Prostate gland (tissue), 2 donors: ENCODE data around the gene TRIP4. TPM values are rescaled to one million over a fixed set of nuclear protein-coding genes. Genes with fewer than 3 reads are reported as not detected.

Experiments used
- DNase-seq: peaks from one replicate; pipeline ENCODE4 v3.0.0-alpha.2; 2019; ENCODE audit warnings: low spot score
- H3K27ac ChIP-seq, 2 donors: fragments of 200-600 bp; sonication (generic); 2 replicates each; pipeline ENCODE4 v1.5.1; 2017 to 2019
- H3K27me3 ChIP-seq: fragments of 200-600 bp; sonication (generic); replicated peaks from 2 replicates; pipeline ENCODE4 v1.5.1; 2019; ENCODE audit not compliant: insufficient read depth
- H3K36me3 ChIP-seq, 2 donors: fragments of 200-600 bp; sonication (generic); 1 replicate in 1 of 2; 2 replicates in 1 of 2; pipeline versions ENCODE4 v1.5.1 to v1.8.1; 2017 to 2019
- H3K4me1 ChIP-seq: fragments of 200-600 bp; sonication (generic); replicated peaks from 2 replicates; pipeline ENCODE4 v1.5.1; 2019
- H3K4me3 ChIP-seq, 2 donors: fragments of 200-600 bp; sonication (generic); 2 replicates each; pipeline ENCODE4 v1.5.1; 2017 to 2019
- H3K9me3 ChIP-seq: fragments of 200-600 bp; sonication (generic); 2 replicates; pipeline ENCODE4 v1.5.1; 2017
- CTCF ChIP-seq, 4 experiments: fragments of 200-600 bp in 2 of 4; fragments of 450-650 bp in 2 of 4; sonication (generic) in 2 of 4; IDR thresholded peaks; 1 replicate in 3 of 4; 2 replicates in 1 of 4; pipeline ENCODE4 v1.5.1; 2016 to 2019; ENCODE audit warnings: antibody characterized with exemption in 4 of 4, mild to moderate bottlenecking in 2 of 4, moderate library complexity in 2 of 4
- POLR2A ChIP-seq: fragments of 450-650 bp; IDR thresholded peaks from one replicate; pipeline ENCODE4 v1.6.1; 2016; ENCODE audit warnings: antibody characterized with exemption, mild to moderate bottlenecking
- POLR2AphosphoS5 ChIP-seq: sonication (generic); formaldehyde crosslinking; IDR thresholded peaks from one replicate; pipeline ENCODE4 v1.6.1; 2017; ENCODE audit warnings: antibody characterized with exemption
- WGBS: methylation state at CpG from one replicate; pipeline ENCODE4 v1.1.5; 2018; 5-methylcytosine and 5-hydroxymethylcytosine counted together
- intact Hi-C: fragments of 100-400 bp; cut with DNase I; formaldehyde crosslinking; loops from one replicate; pipeline ENCODE4 v1.14.2; 2022
- total RNA-seq, 2 donors: library from RNA; depleted of rRNA; stranded (reverse); fragments of >200 nt; gene quantifications; one replicate each; pipeline ENCODE4 v1.1.0, GENCODE V29; 2016

TRIP4 gene
- total RNA-seq, 2 donors from 2014 or later, result 14.6 to 17.6 TPM

- WGBS, result 85% methylated on average over 2 of the region's 2 CpGs
- Histone ChIP-seq H3K4me1 (peaks cover 3% of the 10 kb centered on the region), H3K36me3 (no peaks in the 10 kb centered on the region), H3K9me3 (no peaks in the 10 kb centered on the region), H3K4me3 (no peak overlapping the region), H3K27me3 (no peaks in the 10 kb centered on the region), H3K27ac (peak overlapping the region in 1 of 2 donors; percentile 42)
- TF ChIP-seq CTCF (IDR thresholded peaks at IDR 0.05) (no peak), POLR2AphosphoS5 (no peak), POLR2A (no peak)
- intact Hi-C loops, result no loop called here
- DNase-seq, result no peak
Measured at GRCh38 chr15:64443016-64443415, 55.4 kb downstream of the TRIP4 start.

GRCh38 chr15:64443747-64444621 is 56.3 kb downstream of the TRIP4 start:
- H3K9me3 ChIP-seq, result no peaks in the 10 kb centered on the region
- DNase-seq, result peak; percentile 54
- 43% methylated on average over 3 of the region's 3 CpGs for WGBS
- no peaks in the 10 kb centered on the region for H3K27me3 ChIP-seq
- H3K4me1 ChIP-seq, result peaks cover 3% of the 10 kb centered on the region
- peak overlapping the region; percentile 19 to 42 for H3K27ac ChIP-seq
- intact Hi-C loops, result no loop called here
- H3K36me3 ChIP-seq, result no peaks in the 10 kb centered on the region
- H3K4me3 ChIP-seq, result no peak overlapping the region
- TF ChIP-seq CTCF (IDR thresholded peaks at IDR 0.05) (no peak), POLR2AphosphoS5 (peak; percentile 39), POLR2A (no peak)

- Histone ChIP-seq H3K9me3 (no peaks in the 10 kb centered on the region), H3K27ac (peak overlapping the region in 1 of 2 donors; percentile 19), H3K4me1 (peaks cover 3% of the 10 kb centered on the region), H3K36me3 (no peaks in the 10 kb centered on the region), H3K27me3 (no peaks in the 10 kb centered on the region), H3K4me3 (no peak overlapping the region)
- intact Hi-C loops, result no loop called here
- no peak for DNase-seq
- no peak for TF ChIP-seq CTCF (IDR thresholded peaks at IDR 0.05)
- TF ChIP-seq POLR2A, result no peak
- TF ChIP-seq POLR2AphosphoS5, result no peak
Measured at GRCh38 chr15:64444836-64445235, 57.2 kb downstream of the TRIP4 start.

- Histone ChIP-seq H3K27me3 (no peaks in the 10 kb centered on the region), H3K4me1 (peaks cover 3% of the 10 kb centered on the region), H3K9me3 (no peaks in the 10 kb centered on the region), H3K36me3 (no peaks in the 10 kb centered on the region), H3K27ac (no peak overlapping the region), H3K4me3 (no peak overlapping the region)
- DNase-seq, result no peak
- TF ChIP-seq POLR2AphosphoS5 (no peak), CTCF (IDR thresholded peaks at IDR 0.05) (no peak), POLR2A (no peak)
- 96% methylated on average over 6 of the region's 6 CpGs for WGBS
- intact Hi-C loops, result no loop called here
Measured at GRCh38 chr15:64447536-64448315, 60.1 kb downstream of the TRIP4 start.
